HepG2 (cell line): Measurements from ENCODE around the gene AFDN. TPM values are rescaled to one million over a fixed set of nuclear protein-coding genes. Genes with fewer than 3 reads are reported as not detected.

Source experiments
- ATF7-NPFF ChIP-seq: sonication (generic); formaldehyde crosslinking; IDR thresholded peaks from 2 replicates; pipeline ENCODE4 v1.8.1; 2023; ENCODE audit warnings: mild to moderate bottlenecking, low read depth, missing genetic modification reagents, moderate library complexity
- CBX2 ChIP-seq, 2 experiments: fragments of 200-600 bp in 1 of 2; sonication (generic); formaldehyde crosslinking in 1 of 2; IDR thresholded peaks; 2 replicates each; pipeline versions ENCODE4 v1.7.0 to v1.8.1; 2018 to 2022; ENCODE audit warnings: low read depth in 2 of 2, low read length in 1 of 2, mild to moderate bottlenecking in 1 of 2, missing genetic modification reagents in 1 of 2
- IKZF1 ChIP-seq: fragments of 450-650 bp; IDR thresholded peaks from 2 replicates; pipeline ENCODE4 v1.7.1; 2016
- JUND ChIP-seq: sonication (generic); formaldehyde crosslinking; IDR thresholded peaks from 2 replicates; pipeline ENCODE4 v1.8.0; 2022; ENCODE audit warnings: mild to moderate bottlenecking, missing genetic modification reagents
- MXD3 ChIP-seq: IDR thresholded peaks from 2 replicates; pipeline ENCODE4 v1.6.1; 2016; ENCODE audit warnings: mild to moderate bottlenecking, missing biosample characterization, missing genetic modification reagents
- NFKBIZ ChIP-seq: IDR thresholded peaks from 2 replicates; pipeline ENCODE4 v1.6.1; 2018; ENCODE audit warnings: missing genetic modification reagents, missing compliant biosample characterization
- NR1H2 ChIP-seq: sonication (generic); formaldehyde crosslinking; IDR thresholded peaks from 2 replicates; pipeline ENCODE4 v1.8.1; 2022; ENCODE audit warnings: low read depth, missing genetic modification reagents, borderline replicate concordance
- SALL2 ChIP-seq: sonication (generic); formaldehyde crosslinking; IDR thresholded peaks from 2 replicates; pipeline ENCODE4 v1.8.1; 2023; ENCODE audit warnings: mild to moderate bottlenecking, missing genetic modification reagents, inconsistent platforms
- STAG1 ChIP-seq: sonication (generic); formaldehyde crosslinking; IDR thresholded peaks from 2 replicates; pipeline ENCODE4 v1.4.0; 2020; ENCODE audit warnings: missing genetic modification reagents
- ZBTB49 ChIP-seq: sonication (generic); formaldehyde crosslinking; IDR thresholded peaks from 2 replicates; pipeline ENCODE4 v1.4.0; 2020; ENCODE audit warnings: missing genetic modification reagents, borderline replicate concordance
- ZNF317 ChIP-seq: sonication (generic); formaldehyde crosslinking; IDR thresholded peaks from 2 replicates; pipeline ENCODE4 v1.5.0; 2020; ENCODE audit warnings: mild to moderate bottlenecking, missing genetic modification reagents
- ZNF33A ChIP-seq: sonication (generic); formaldehyde crosslinking; IDR thresholded peaks from 2 replicates; pipeline ENCODE4 v1.5.1; 2020; ENCODE audit warnings: missing genetic modification reagents, mild to moderate bottlenecking, moderate library complexity, borderline replicate concordance
- ZNF772 ChIP-seq: sonication (generic); formaldehyde crosslinking; IDR thresholded peaks from 2 replicates; pipeline ENCODE4 v1.5.0; 2020; ENCODE audit warnings: mild to moderate bottlenecking, missing genetic modification reagents
- ZNF773 ChIP-seq: sonication (generic); formaldehyde crosslinking; IDR thresholded peaks from 2 replicates; pipeline ENCODE4 v1.4.0; 2020; ENCODE audit warnings: missing genetic modification reagents, borderline replicate concordance
- ZNF850 ChIP-seq: sonication (generic); formaldehyde crosslinking; conservative IDR thresholded peaks from 2 replicates; pipeline ENCODE4 v1.9.0; 2021; ENCODE audit warnings: mild to moderate bottlenecking, missing genetic modification reagents
- polyA plus RNA-seq, 8 experiments: library from polyadenylated mRNA; depleted of rRNA in 3 of 8; stranded (reverse) in 7 of 8; unstranded in 1 of 8; fragments of >200 nt; fragmentation: Illumina TruSeq in 4 of 8; extraction: Trizol in 4 of 8; gene quantifications; 2 replicates each; pipeline versions ENCODE4 v1.2.1 to v1.2.3, GENCODE V29; 2011 to 2016; ENCODE audit warnings: low read depth in 4 of 8, missing spikeins in 1 of 8, mixed read lengths in 1 of 8; ENCODE audit not compliant: insufficient read depth in 1 of 8
- total RNA-seq, 5 experiments: library from RNA; depleted of rRNA; stranded (reverse); fragments of >200 nt; fragmentation: Illumina TruSeq; extraction: Trizol; gene quantifications; 2 replicates each; pipeline ENCODE4 v1.2.3, GENCODE V29; 2016; ENCODE audit warnings: low read depth in 1 of 5
- TF ChIP-seq, protein P1 (sequence below): sonication (generic); formaldehyde crosslinking; IDR thresholded peaks from 2 replicates; pipeline ENCODE4 v1.4.0; 2020; ENCODE audit warnings: missing genetic modification reagents
- TF ChIP-seq, protein P2 (sequence below): sonication (generic); formaldehyde crosslinking; IDR thresholded peaks from 2 replicates; pipeline ENCODE4 v1.9.0; 2022; ENCODE audit warnings: missing genetic modification reagents, mild to moderate bottlenecking, borderline replicate concordance
- TF ChIP-seq, protein P3 (sequence below), 2 experiments: sonication (generic) in 1 of 2; formaldehyde crosslinking in 1 of 2; IDR thresholded peaks; 2 replicates each; pipeline versions ENCODE4 v1.5.1 to v1.6.1; 2011 to 2020; ENCODE audit warnings: borderline replicate concordance in 1 of 2, low read depth in 1 of 2, low read length in 1 of 2, mild to moderate bottlenecking in 1 of 2, missing genetic modification reagents in 1 of 2, moderate library complexity in 1 of 2
- TF ChIP-seq, protein P4 (sequence below): sonication (generic); formaldehyde crosslinking; IDR thresholded peaks from 2 replicates; pipeline ENCODE4 v1.4.0; 2020; ENCODE audit warnings: missing genetic modification reagents

Gene AFDN
- total and polyA plus RNA-seq, 2 of the 13 experiments (the other 11 are each of a cell fraction or from before 2014, with no cell fraction given) = 136 to 151 TPM

- TF ChIP-seq ZBTB49 (CRISPR knock-in tag) (no peak), NR1H2 (CRISPR knock-in tag) (no peak), CBX2 (IDR thresholded peaks at IDR 0.05; ENCODE audit: low read depth, low read length) (no peak), CBX2 (CRISPR knock-in tag; IDR thresholded peaks at IDR 0.05; ENCODE audit: low read depth) (no peak), STAG1 (CRISPR knock-in tag) (no peak), ZNF850 (CRISPR knock-in tag) (no peak), SALL2 (CRISPR knock-in tag) (no peak), ZNF317 (CRISPR knock-in tag) (no peak; the same call in 1 of the 2 replicates), ZNF773 (CRISPR knock-in tag) (no peak), JUND (no peak), NFKBIZ (CRISPR knock-in tag) (0 out of 2 replicates have a peak, but pooled peaks have one; percentile 53), ZNF33A (CRISPR knock-in tag) (no peak), IKZF1 (no peak), ZNF772 (CRISPR knock-in tag) (no peak), MXD3 (CRISPR knock-in tag) (no peak), ATF7-NPFF (CRISPR knock-in tag) (no peak)
- TF ChIP-seq, protein P1, sequence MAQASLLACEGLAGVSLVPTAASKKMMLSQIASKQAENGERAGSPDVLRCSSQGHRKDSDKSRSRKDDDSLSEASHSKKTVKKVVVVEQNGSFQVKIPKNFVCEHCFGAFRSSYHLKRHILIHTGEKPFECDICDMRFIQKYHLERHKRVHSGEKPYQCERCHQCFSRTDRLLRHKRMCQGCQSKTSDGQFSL (CRISPR knock-in tag) = no peak
- TF ChIP-seq, protein P2, sequence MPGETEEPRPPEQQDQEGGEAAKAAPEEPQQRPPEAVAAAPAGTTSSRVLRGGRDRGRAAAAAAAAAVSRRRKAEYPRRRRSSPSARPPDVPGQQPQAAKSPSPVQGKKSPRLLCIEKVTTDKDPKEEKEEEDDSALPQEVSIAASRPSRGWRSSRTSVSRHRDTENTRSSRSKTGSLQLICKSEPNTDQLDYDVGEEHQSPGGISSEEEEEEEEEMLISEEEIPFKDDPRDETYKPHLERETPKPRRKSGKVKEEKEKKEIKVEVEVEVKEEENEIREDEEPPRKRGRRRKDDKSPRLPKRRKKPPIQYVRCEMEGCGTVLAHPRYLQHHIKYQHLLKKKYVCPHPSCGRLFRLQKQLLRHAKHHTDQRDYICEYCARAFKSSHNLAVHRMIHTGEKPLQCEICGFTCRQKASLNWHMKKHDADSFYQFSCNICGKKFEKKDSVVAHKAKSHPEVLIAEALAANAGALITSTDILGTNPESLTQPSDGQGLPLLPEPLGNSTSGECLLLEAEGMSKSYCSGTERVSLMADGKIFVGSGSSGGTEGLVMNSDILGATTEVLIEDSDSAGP (CRISPR knock-in tag) = no peak
- TF ChIP-seq, protein P3, sequence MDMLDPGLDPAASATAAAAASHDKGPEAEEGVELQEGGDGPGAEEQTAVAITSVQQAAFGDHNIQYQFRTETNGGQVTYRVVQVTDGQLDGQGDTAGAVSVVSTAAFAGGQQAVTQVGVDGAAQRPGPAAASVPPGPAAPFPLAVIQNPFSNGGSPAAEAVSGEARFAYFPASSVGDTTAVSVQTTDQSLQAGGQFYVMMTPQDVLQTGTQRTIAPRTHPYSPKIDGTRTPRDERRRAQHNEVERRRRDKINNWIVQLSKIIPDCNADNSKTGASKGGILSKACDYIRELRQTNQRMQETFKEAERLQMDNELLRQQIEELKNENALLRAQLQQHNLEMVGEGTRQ (IDR thresholded peaks at IDR 0.05; ENCODE audit: low read depth, low read length) = no peak
- TF ChIP-seq, protein P3 (CRISPR knock-in tag; IDR thresholded peaks at IDR 0.05; ENCODE audit: borderline replicate concordance) = peak; percentile 28; the same call in 1 of the 2 replicates
- TF ChIP-seq, protein P4, sequence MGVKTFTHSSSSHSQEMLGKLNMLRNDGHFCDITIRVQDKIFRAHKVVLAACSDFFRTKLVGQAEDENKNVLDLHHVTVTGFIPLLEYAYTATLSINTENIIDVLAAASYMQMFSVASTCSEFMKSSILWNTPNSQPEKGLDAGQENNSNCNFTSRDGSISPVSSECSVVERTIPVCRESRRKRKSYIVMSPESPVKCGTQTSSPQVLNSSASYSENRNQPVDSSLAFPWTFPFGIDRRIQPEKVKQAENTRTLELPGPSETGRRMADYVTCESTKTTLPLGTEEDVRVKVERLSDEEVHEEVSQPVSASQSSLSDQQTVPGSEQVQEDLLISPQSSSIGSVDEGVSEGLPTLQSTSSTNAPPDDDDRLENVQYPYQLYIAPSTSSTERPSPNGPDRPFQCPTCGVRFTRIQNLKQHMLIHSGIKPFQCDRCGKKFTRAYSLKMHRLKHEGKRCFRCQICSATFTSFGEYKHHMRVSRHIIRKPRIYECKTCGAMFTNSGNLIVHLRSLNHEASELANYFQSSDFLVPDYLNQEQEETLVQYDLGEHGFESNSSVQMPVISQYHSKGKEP (CRISPR knock-in tag) = no peak
Measured at GRCh38 chr6:167932468-167933276, 106.0 kb downstream of the AFDN start (continued).
